ENCODE data around the gene SLC39A10.

Gene SLC39A10

DNA sequence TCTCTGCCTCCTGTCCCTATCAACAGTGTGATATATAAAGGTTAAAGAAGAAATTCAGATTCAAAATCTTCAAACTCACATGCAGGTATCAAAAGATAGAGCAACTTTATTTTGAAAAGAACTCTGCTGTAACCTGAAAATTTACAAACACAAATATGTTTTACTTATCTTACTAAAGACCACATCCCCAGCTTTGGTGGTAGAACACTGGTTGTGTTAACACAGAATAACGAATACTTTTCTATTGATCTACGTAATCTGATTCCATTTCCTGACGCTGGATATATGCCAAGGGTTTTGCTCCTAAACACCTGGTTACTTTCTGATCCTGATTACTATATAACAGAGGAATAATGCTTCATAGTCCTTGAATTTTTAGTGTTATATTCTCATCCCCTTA, 23.1 kb upstream of the SLC39A10 start:
- Histone ChIP-seq H3K27me3 (replicated peaks; ENCODE audit: insufficient read depth, low read length) (no peaks in the 10 kb centered on the region), H3K9ac (ENCODE audit: low read length) (no peak overlapping the region), H3K79me2 (ENCODE audit: low read length) (no peaks in the 10 kb centered on the region), H3K4me2 (ENCODE audit: low read depth, low read length) (no peak overlapping the region), H3K9me3 (replicated peaks; ENCODE audit: insufficient read depth, low read length) (no peaks in the 10 kb centered on the region), H3K27ac (ENCODE audit: low read length) (no peak overlapping the region), H3F3A (ENCODE audit: insufficient read depth, low read length) (no peaks in the 10 kb centered on the region), H3K9me2 (replicated peaks; ENCODE audit: insufficient read depth, low read length) (no peaks in the 10 kb centered on the region), H3K4me1 (ENCODE audit: low read length) (no peaks in the 10 kb centered on the region), H3K4me3 (ENCODE audit: low read length) (no peak overlapping the region), H2AFZ (ENCODE audit: low read length) (no peak overlapping the region), H3K36me3 (replicated peaks; ENCODE audit: insufficient read depth, low read length) (no peaks in the 10 kb centered on the region), H4K20me1 (ENCODE audit: insufficient read depth, low read length) (no peaks in the 10 kb centered on the region)
- DNase-seq, result no peak
- no peak for TF ChIP-seq EZH2phosphoT487 (IDR thresholded peaks at IDR 0.05; ENCODE audit: low read length)
- TF ChIP-seq, protein P1, sequence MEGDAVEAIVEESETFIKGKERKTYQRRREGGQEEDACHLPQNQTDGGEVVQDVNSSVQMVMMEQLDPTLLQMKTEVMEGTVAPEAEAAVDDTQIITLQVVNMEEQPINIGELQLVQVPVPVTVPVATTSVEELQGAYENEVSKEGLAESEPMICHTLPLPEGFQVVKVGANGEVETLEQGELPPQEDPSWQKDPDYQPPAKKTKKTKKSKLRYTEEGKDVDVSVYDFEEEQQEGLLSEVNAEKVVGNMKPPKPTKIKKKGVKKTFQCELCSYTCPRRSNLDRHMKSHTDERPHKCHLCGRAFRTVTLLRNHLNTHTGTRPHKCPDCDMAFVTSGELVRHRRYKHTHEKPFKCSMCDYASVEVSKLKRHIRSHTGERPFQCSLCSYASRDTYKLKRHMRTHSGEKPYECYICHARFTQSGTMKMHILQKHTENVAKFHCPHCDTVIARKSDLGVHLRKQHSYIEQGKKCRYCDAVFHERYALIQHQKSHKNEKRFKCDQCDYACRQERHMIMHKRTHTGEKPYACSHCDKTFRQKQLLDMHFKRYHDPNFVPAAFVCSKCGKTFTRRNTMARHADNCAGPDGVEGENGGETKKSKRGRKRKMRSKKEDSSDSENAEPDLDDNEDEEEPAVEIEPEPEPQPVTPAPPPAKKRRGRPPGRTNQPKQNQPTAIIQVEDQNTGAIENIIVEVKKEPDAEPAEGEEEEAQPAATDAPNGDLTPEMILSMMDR (IDR thresholded peaks at IDR 0.05; ENCODE audit: low read length), result no peak
- TF ChIP-seq EZH2 (optimal IDR thresholded peaks at IDR 0.05; ENCODE audit: low read depth, low read length), result no peak

DNA sequence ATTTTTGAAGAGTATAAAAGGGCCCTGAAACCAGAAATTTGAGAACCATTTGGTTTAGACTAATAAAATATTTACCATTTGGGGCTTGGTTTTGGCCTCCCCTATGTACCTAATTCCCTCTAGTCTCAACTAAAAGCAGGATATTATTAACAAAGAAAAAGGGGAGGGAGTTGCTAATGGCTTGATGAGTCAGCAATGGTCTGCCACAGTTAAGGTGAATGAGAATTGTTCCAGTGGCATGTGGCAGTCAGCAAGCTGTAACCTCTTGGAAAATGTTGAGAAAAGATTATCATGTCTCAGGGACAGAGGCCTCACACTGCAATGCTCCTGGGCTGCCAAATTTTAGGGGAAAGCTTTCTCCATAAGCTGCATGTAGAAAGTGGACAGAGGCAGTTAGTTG, 20.1 kb upstream of the SLC39A10 start:
- Histone ChIP-seq H2AFZ (ENCODE audit: low read length) (no peak overlapping the region), H3K36me3 (replicated peaks; ENCODE audit: insufficient read depth, low read length) (no peaks in the 10 kb centered on the region), H3K4me2 (ENCODE audit: low read depth, low read length) (no peak overlapping the region)

DNA sequence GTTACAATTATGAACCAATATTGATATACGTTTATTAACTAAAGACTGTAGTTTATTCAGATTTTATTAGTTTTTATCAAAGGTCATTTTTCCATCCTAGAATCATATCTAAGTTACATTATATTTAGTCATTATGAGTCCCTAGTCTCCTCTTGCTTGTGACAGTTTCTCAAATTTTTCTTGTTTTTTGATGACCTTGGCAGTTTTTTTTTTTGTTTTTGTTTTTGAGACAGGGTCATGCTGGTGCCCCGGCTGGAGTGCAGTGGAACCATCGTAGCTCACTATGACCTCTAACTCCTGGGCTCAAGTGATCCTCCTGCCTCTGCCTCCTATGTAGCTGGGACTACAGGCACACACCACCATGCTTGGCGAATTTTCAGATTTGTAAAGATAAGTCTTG, 18.3 kb upstream of the SLC39A10 start:
- Histone ChIP-seq H3K4me1 (ENCODE audit: low read length) (no peaks in the 10 kb centered on the region), H3K9me3 (replicated peaks; ENCODE audit: insufficient read depth, low read length) (no peaks in the 10 kb centered on the region)
- TF ChIP-seq, protein P1 (IDR thresholded peaks at IDR 0.05; ENCODE audit: low read length), result no peak
- no peak for TF ChIP-seq EZH2 (optimal IDR thresholded peaks at IDR 0.05; ENCODE audit: low read depth, low read length)
- TF ChIP-seq EZH2phosphoT487 (IDR thresholded peaks at IDR 0.05; ENCODE audit: low read length), result no peak

More for the DNA sequence above, 20.1 kb upstream of the SLC39A10 start:
- Histone ChIP-seq H3K9me2 (replicated peaks; ENCODE audit: insufficient read depth, low read length) (no peaks in the 10 kb centered on the region), H4K20me1 (ENCODE audit: insufficient read depth, low read length) (no peaks in the 10 kb centered on the region), H3K79me2 (ENCODE audit: low read length) (no peaks in the 10 kb centered on the region), H3K9me3 (replicated peaks; ENCODE audit: insufficient read depth, low read length) (no peaks in the 10 kb centered on the region), H3F3A (ENCODE audit: insufficient read depth, low read length) (no peaks in the 10 kb centered on the region), H3K4me3 (ENCODE audit: low read length) (no peak overlapping the region), H3K27ac (ENCODE audit: low read length) (no peak overlapping the region), H3K27me3 (replicated peaks; ENCODE audit: insufficient read depth, low read length) (no peaks in the 10 kb centered on the region), H3K9ac (ENCODE audit: low read length) (no peak overlapping the region), H3K4me1 (ENCODE audit: low read length) (no peaks in the 10 kb centered on the region)
- TF ChIP-seq EZH2phosphoT487 (IDR thresholded peaks at IDR 0.05; ENCODE audit: low read length) (no peak), EZH2 (optimal IDR thresholded peaks at IDR 0.05; ENCODE audit: low read depth, low read length) (no peak)
- TF ChIP-seq, protein P1 (IDR thresholded peaks at IDR 0.05; ENCODE audit: low read length), result no peak
- no peak for DNase-seq

More for the DNA sequence above, 18.3 kb upstream of the SLC39A10 start:
- H3K9ac ChIP-seq (ENCODE audit: low read length), result no peak overlapping the region
- H3F3A ChIP-seq (ENCODE audit: insufficient read depth, low read length), result no peaks in the 10 kb centered on the region
- no peak overlapping the region for H3K4me3 ChIP-seq (ENCODE audit: low read length)
- no peaks in the 10 kb centered on the region for H3K27me3 ChIP-seq (replicated peaks; ENCODE audit: insufficient read depth, low read length)
- no peaks in the 10 kb centered on the region for H3K36me3 ChIP-seq (replicated peaks; ENCODE audit: insufficient read depth, low read length)
- H3K4me2 ChIP-seq (ENCODE audit: low read depth, low read length), result no peak overlapping the region
- no peaks in the 10 kb centered on the region for H3K79me2 ChIP-seq (ENCODE audit: low read length)
- H3K9me2 ChIP-seq (replicated peaks; ENCODE audit: insufficient read depth, low read length), result no peaks in the 10 kb centered on the region
- DNase-seq, result no peak
- no peaks in the 10 kb centered on the region for H4K20me1 ChIP-seq (ENCODE audit: insufficient read depth, low read length)
- no peak overlapping the region for H3K27ac ChIP-seq (ENCODE audit: low read length)
- no peak overlapping the region for H2AFZ ChIP-seq (ENCODE audit: low read length)

All from MM.1S (cell line).